ENCODE results near the gene FBLN2. TPM values are rescaled to one million over a fixed set of nuclear protein-coding genes. Genes with fewer than 3 reads are reported as not detected.

The FBLN2 gene
- total RNA-seq, 2 experiments from 2014 or later: 0.35 TPM; not detected in 1

DNA sequence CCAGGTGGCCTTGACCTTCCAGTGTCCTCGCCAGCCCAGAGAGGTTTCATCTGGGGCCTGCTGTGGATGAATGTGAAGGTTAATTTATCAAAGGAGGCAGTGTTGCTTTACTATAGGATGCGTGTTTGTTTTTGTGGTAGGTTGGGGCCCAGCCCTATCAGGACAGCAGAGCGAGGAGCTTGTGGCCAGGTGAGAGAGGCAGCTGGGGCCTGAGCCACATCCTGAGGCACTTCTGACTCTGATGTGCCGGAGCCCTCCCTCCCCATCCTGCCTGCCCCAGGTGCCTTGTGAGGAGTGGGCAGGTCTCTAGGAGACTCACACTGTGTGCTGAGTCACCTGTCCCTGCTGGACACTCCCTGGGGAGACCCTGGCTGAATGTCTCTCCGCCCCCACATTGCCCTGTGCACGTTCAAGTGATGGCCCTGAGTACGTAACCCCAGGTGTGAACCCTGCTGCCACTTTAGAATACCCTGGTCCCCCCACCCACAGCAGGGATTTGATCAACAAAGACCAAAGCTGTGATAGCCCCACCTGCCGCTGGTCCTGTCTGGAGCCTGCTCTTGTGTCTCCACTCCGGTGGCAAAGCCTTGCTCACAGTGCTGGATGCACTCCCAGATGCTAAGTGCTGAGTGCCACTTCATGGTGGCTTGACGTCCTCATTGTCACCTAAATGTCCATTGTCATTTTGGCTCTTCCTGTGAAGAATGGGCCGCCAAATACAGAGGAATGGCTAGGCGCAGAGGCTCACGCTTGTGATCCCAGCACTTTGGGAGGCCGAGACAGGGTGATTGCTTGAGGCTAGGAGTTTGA lies 16.0 kb downstream of the FBLN2 start:
- Mint-ChIP-seq H3K9me3 (ENCODE audit: low read depth) (no peaks in the 10 kb centered on the region), H3K4me1 (peaks cover 9% of the 10 kb centered on the region), H3K27ac (no peak overlapping the region), H3K4me3 (no peak overlapping the region), H3K27me3 (peaks cover 22% of the 10 kb centered on the region), H3K36me3 (no peaks in the 10 kb centered on the region)
- DNase-seq (peak; percentile 56), ATAC-seq (peak; percentile 67)
- CTCF ChIA-PET: interaction anchor here (0.5 to 1.2 kb wide), 3 partner anchors 68 to 84 kb away, joined by 3 to 8 read pairs (median 3); no protein-coding TSS in a partner anchor

DNA sequence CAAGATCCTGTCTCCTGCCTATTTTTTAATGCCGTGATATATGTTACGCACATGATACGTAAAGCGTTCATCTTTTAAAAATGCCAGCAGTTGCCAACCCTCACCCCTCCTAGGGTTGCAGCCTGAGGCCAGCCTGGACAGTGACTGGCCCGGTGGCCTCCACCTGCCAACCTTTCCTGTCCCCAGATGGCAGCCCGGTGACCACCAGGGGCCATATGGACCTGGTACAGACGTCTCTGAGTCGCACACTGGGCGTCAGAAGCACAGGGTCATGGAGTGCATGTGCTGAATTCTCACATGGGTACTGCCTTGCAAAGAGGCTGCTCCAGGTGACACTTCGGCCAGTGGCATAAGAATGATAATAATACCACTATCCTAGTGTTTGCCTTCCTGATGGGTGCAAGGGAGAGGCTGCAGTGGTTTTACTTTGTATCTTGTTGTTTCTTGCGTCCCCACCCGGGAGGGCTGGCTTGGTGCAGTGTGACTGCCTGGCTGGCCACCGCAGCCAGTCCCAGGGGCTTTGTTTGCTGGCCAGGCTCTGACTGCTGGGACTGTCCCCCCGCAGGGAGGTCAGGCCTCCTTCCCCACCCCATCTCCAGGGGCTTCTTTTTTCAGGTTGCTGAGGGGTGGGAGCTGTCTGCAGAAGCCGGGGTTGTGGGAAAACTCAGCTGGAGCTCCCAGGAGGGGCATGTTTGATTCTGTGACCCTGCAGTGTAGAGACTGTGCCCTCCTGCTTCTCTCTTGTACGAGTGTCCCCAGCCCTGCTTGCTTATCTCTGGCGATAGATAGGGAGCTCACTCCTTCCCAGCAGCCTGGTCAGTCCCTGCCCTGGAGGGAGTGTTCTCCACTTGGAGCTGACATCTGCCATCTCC lies 16.9 kb downstream of the FBLN2 start:
- no peak for ATAC-seq
- no peaks in the 10 kb centered on the region for H3K36me3 Mint-ChIP-seq
- CTCF ChIA-PET: interaction anchor here (0.7 kb wide), 1 partner anchor 69 kb away, joined by 3 read pairs; no protein-coding TSS in a partner anchor
- no peak for DNase-seq
- peaks cover 13% of the 10 kb centered on the region for H3K27me3 Mint-ChIP-seq
- H3K9me3 Mint-ChIP-seq (ENCODE audit: low read depth): no peaks in the 10 kb centered on the region
- H3K27ac Mint-ChIP-seq: no peak overlapping the region
- H3K4me3 Mint-ChIP-seq: no peak overlapping the region
- H3K4me1 Mint-ChIP-seq: peaks cover 9% of the 10 kb centered on the region

- Mint-ChIP-seq H3K9me3 (ENCODE audit: low read depth) (no peaks in the 10 kb centered on the region), H3K36me3 (no peaks in the 10 kb centered on the region), H3K4me1 (peaks cover 9% of the 10 kb centered on the region), H3K27ac (no peak overlapping the region), H3K27me3 (peaks cover 7% of the 10 kb centered on the region), H3K4me3 (no peak overlapping the region)
- CTCF ChIA-PET: interaction anchor here (0.7 kb wide), 1 partner anchor 70 kb away, joined by 3 read pairs; no protein-coding TSS in a partner anchor
- ATAC-seq (no peak), DNase-seq (no peak)
Measured at GRCh38 chr3:13566453-13566748, 17.5 kb downstream of the FBLN2 start.

- no peaks in the 10 kb centered on the region for H3K36me3 Mint-ChIP-seq
- no peak overlapping the region for H3K27ac Mint-ChIP-seq
- H3K9me3 Mint-ChIP-seq (ENCODE audit: low read depth): no peaks in the 10 kb centered on the region
- peaks cover 9% of the 10 kb centered on the region for H3K4me1 Mint-ChIP-seq
- no peak overlapping the region for H3K4me3 Mint-ChIP-seq
- peaks cover 5% of the 10 kb centered on the region for H3K27me3 Mint-ChIP-seq
- DNase-seq: no peak
- no peak for ATAC-seq
- CTCF ChIA-PET: no interaction called here
Measured at GRCh38 chr3:13566769-13567310, 17.9 kb downstream of the FBLN2 start.

DNA sequence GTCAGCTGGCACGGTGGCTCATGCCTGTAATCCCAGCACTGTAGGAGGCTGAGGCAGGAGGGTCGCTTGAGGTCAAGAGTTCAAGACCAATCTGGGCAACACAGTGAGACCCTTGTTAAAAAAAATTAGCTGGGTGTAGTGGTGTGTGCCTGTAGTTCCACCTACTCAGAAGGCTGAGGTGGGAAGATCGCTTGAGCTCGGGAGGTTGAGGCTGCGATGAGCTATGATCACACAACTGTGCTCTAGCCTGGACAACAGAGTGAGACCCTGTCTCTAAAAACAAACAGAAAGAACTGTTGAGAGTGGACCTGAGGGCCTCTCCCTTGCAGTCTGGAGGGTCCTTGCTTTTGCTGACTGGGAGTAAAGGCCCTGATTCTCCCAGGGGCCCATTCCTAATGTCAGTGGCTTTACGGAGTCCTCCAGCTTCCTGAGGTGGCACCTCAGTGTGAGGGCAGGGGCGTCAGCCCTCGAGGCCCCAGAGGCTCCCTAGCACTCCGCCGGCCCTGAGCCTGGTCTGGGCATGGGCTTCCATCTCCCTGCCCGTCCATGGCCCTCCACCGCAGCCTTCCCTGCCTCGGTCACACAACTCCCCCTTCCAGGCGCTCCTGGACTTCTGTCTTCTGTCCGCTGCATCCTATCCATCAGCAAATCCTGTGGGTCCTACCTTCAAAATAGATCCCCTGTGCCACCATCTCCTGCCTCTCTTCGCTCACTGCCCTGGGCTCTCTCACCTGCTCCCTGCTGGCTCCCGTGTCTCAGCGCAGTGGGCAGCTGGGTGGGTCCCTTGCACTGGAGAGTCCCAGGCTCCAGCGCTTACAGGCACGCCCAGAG lies 19.0 kb downstream of the FBLN2 start:
- no peak for ATAC-seq

DNA sequence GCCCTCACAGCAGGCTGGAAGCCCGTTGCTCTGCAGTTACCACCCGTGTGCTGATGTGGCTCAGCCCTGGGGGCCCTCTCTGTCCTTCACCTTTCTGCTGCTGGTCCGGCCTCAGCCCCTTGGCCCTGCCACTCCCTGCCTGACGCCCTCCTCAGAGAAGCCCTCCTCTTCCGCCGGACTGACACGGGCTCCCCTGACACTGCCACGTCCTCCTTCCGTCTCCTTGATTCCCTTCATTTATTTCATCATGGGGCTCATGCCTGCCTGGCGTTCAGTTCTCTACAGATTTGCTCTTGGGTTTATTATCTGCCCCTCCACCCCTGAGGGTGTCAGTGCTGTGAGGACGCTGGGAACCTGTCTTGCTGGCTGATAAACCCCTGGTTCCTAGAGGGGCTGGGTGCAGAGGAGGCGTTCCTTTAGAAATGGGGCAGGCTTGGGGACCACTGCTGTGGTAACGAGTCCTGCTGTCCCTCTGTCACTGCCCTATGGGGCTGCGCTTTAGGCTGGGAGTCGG lies 19.6 kb downstream of the FBLN2 start:
- no peaks in the 10 kb centered on the region for H3K9me3 Mint-ChIP-seq (ENCODE audit: low read depth)
- ATAC-seq (no peak), DNase-seq (no peak)
- peaks cover 9% of the 10 kb centered on the region for H3K4me1 Mint-ChIP-seq
- no peaks in the 10 kb centered on the region for H3K27me3 Mint-ChIP-seq
- no peak overlapping the region for H3K27ac Mint-ChIP-seq
- H3K4me3 Mint-ChIP-seq: no peak overlapping the region
- CTCF ChIA-PET: no interaction called here
- no peaks in the 10 kb centered on the region for H3K36me3 Mint-ChIP-seq

More for the DNA sequence above, 19.0 kb downstream of the FBLN2 start:
- Mint-ChIP-seq H3K4me3 (no peak overlapping the region), H3K4me1 (peaks cover 9% of the 10 kb centered on the region), H3K36me3 (no peaks in the 10 kb centered on the region), H3K27ac (no peak overlapping the region), H3K27me3 (peaks cover 5% of the 10 kb centered on the region), H3K9me3 (ENCODE audit: low read depth) (no peaks in the 10 kb centered on the region)
- CTCF ChIA-PET: no interaction called here
- no peak for DNase-seq

DNA sequence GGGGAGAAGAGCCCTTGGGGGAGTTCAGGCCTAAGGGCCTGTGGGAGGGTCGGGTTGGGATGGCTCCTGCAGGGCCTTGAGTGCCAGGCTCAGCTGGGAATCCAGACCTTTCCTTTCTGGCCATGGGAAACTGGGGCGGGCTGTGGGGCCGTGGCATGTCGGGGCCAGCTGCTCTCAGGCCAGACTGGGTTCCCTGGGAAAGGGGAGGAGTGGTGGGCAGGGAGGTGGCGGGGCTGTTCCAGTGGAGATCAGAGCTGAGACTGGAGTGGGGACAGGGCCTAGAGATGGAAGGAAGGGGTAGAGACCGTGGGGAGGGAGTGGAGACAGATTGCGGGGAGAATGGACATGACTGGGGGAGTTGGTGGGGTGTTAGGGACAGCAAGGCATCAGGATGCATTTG lies 20.3 kb downstream of the FBLN2 start:
- ATAC-seq (no peak), DNase-seq (no peak)
- Mint-ChIP-seq H3K4me1 (peaks cover 9% of the 10 kb centered on the region), H3K27ac (no peak overlapping the region), H3K36me3 (no peaks in the 10 kb centered on the region), H3K9me3 (ENCODE audit: low read depth) (no peaks in the 10 kb centered on the region), H3K4me3 (no peak overlapping the region), H3K27me3 (no peaks in the 10 kb centered on the region)
- CTCF ChIA-PET: no interaction called here

DNA sequence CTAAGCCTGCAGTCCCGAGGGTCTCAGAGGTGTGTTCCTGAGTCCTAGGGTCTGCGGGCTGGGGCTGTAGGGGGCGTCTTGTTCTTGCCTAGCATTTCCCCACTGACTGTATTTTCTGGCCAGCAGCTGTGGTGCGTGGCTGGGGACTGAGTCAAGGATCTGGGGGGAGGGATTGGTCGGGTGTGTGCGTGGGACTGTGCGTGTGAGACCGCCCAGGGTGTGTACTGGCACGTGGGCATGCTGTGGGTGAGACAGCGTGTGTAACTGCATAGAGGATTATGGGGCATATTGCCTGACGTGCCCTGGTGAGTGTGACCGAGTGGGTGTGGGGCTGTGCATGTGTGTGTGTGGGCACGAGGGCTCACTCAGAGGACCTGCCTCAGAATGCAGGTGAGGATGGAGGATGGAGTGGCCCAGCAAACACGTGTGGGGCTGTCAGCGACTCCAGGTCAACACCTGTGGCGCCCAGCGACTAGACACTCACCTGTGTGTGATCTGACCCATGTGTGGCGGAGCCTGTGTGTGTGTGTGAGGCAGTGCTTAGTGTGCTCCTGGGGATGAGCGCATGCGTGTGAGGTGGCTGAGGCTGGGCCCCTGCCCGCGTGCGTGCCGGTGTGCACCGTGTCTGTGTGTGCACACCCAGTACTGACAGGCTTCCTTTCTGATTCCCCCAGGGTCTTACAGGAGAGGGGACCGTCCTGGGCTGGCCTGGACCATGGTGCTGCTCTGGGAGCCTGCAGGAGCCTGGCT lies 20.9 kb downstream of the FBLN2 start:
- no peak overlapping the region for H3K4me3 Mint-ChIP-seq
- H3K27me3 Mint-ChIP-seq: no peaks in the 10 kb centered on the region
- ATAC-seq: no peak
- DNase-seq: no peak
- no peak overlapping the region for H3K27ac Mint-ChIP-seq
- H3K36me3 Mint-ChIP-seq: no peaks in the 10 kb centered on the region
- CTCF ChIA-PET: no interaction called here
- H3K4me1 Mint-ChIP-seq: peaks cover 4% of the 10 kb centered on the region
- no peaks in the 10 kb centered on the region for H3K9me3 Mint-ChIP-seq (ENCODE audit: low read depth)

DNA sequence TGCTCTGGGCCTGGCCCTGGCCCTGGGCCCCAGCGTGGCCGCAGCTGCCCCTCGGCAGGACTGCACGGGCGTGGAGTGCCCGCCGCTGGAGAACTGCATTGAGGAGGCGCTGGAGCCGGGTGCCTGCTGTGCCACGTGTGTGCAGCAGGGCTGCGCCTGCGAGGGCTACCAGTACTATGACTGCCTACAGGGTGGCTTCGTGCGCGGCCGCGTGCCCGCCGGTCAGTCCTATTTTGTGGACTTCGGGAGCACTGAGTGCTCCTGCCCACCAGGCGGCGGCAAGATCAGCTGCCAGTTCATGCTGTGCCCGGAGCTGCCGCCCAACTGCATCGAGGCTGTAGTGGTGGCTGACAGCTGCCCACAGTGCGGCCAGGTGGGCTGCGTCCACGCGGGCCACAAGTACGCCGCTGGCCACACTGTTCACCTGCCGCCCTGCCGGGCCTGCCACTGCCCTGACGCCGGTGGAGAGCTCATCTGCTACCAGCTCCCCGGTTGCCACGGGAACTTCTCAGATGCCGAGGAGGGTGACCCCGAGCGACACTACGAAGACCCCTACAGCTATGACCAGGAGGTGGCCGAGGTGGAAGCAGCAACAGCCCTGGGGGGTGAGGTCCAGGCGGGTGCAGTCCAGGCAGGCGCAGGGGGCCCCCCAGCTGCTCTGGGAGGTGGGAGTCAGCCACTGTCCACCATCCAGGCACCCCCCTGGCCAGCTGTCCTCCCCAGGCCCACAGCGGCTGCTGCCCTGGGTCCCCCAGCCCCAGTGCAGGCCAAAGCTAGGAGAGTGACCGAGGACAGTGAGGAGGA lies 21.7 kb downstream of the FBLN2 start:
- DNase-seq (no peak), ATAC-seq (no peak)
- no peak overlapping the region for H3K27ac Mint-ChIP-seq
- H3K4me1 Mint-ChIP-seq: no peaks in the 10 kb centered on the region
- no peaks in the 10 kb centered on the region for H3K27me3 Mint-ChIP-seq
- no peak overlapping the region for H3K4me3 Mint-ChIP-seq
- H3K36me3 Mint-ChIP-seq: no peaks in the 10 kb centered on the region
- CTCF ChIA-PET: no interaction called here
- no peaks in the 10 kb centered on the region for H3K9me3 Mint-ChIP-seq (ENCODE audit: low read depth)

DNA sequence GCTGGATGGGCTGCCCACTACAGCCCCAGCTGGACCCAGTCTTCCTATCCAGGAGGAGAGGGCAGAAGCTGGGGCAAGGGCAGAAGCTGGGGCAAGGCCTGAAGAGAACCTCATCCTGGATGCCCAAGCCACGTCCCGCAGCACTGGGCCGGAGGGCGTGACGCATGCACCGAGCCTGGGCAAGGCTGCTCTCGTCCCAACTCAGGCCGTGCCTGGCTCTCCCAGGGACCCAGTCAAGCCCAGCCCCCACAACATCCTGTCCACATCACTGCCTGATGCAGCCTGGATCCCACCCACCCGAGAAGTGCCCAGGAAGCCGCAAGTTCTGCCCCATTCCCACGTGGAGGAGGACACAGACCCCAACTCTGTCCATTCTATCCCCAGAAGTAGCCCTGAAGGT lies 22.3 kb downstream of the FBLN2 start:
- no peaks in the 10 kb centered on the region for H3K4me1 Mint-ChIP-seq

DNA sequence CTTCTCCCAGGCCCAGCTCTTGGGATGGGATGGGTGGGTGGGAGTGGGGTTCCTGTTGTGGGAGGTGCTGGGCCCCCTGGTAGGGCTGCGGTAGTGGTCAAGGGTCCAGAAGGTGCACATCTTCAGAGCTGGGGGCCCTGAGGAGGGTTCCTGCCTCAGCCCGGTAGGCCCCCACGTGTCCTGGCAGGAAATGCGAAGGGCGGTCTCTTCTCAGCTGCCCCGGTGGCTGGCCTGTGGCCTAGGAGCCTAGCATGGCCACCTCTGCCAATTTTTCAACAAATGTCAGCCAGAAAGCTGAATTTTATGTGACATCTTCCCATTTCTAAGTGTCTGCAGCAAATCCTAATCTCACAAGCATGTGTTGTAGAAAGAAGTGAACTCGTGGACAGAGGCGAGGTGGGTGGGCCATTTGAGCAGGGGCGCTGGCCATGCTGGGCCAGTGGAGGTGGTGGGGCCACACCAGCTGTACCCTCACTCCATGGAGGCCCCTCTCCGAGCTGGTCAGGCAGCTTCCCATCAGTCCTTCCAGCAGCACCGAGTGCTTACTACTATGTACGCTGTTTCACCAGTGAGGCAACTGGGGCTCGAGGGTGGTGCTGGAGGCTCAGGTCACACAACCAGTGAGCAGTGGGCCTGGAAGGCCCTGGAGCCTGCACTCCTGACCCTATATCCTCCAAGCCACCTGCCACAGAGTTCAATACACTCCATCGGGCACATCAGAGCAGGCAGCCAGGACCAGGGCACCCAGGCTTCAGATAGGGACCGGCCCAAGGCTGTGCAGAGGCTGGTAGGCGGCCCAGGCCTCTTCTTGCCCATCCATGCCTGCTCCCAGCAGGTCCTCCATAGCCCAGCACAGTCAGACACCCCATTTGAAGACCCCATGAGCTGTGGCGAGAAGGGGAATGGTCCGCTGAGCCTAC lies 23.2 kb downstream of the FBLN2 start:
- H3K27ac Mint-ChIP-seq: no peak overlapping the region
- no peak overlapping the region for H3K4me3 Mint-ChIP-seq
- peaks cover 3% of the 10 kb centered on the region for H3K27me3 Mint-ChIP-seq
- H3K36me3 Mint-ChIP-seq: no peaks in the 10 kb centered on the region
- no peaks in the 10 kb centered on the region for H3K9me3 Mint-ChIP-seq (ENCODE audit: low read depth)
- no peaks in the 10 kb centered on the region for H3K4me1 Mint-ChIP-seq
- DNase-seq (no peak), ATAC-seq (no peak)
- CTCF ChIA-PET: no interaction called here

More for the DNA sequence above, 22.3 kb downstream of the FBLN2 start:
- Mint-ChIP-seq H3K9me3 (ENCODE audit: low read depth) (no peaks in the 10 kb centered on the region), H3K4me3 (no peak overlapping the region), H3K36me3 (no peaks in the 10 kb centered on the region), H3K27ac (no peak overlapping the region), H3K27me3 (peaks cover 1% of the 10 kb centered on the region)
- ATAC-seq (no peak), DNase-seq (no peak)
- CTCF ChIA-PET: no interaction called here

Measured in activated CD8-positive, alpha-beta memory T cell treated with anti-CD3 and anti-CD28 coated beads, Interleukin-2, amount 10 ng/mL, durations not matched to agents 7 days and 5 days (primary cell).